ENCODE results near the gene FAM171A1.

DNA sequence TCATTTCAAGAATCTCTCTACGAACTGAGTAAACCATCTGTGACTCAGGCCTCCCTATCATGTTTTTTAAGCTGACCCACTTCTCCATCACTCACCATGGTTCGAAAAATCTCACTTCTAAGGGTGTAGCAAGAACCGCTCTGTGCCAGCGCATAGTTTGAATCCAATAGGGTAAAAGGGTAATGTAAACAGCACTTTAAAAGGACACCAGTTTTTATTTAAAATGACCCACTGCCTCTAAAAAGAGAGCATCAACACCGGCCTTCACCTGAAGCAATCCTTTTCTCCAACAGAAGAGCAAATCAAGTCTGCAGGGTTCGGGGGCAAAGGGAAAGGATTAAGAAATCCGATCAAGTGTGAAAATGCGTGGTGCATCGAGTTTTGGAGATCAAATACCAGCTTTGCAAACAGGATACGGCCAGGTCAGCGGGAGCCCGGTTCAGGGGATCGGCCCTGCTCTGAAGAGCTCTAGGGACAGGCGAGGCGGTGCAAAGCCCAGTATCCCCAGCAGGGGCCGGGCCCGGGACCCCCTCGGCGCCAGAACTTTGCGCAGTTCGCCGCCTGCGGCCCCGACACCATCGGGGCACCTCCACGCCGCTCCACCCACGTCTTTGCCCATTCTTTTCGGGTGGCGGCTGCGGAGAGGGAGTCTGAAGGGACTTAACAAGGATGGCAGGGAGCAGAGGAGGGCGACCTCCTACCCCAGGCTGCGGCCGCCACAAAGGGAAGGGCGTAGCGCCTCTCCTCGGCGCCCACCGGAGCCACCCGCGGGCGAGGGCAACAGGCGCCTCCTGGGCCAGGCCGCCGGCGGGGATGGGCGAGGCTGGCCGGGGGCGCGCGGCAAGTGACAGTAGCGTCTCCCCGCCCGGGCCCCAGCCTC lies 203.4 kb downstream of the FAM171A1 start:
- TF ChIP-seq, protein P1, sequence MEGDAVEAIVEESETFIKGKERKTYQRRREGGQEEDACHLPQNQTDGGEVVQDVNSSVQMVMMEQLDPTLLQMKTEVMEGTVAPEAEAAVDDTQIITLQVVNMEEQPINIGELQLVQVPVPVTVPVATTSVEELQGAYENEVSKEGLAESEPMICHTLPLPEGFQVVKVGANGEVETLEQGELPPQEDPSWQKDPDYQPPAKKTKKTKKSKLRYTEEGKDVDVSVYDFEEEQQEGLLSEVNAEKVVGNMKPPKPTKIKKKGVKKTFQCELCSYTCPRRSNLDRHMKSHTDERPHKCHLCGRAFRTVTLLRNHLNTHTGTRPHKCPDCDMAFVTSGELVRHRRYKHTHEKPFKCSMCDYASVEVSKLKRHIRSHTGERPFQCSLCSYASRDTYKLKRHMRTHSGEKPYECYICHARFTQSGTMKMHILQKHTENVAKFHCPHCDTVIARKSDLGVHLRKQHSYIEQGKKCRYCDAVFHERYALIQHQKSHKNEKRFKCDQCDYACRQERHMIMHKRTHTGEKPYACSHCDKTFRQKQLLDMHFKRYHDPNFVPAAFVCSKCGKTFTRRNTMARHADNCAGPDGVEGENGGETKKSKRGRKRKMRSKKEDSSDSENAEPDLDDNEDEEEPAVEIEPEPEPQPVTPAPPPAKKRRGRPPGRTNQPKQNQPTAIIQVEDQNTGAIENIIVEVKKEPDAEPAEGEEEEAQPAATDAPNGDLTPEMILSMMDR (IDR thresholded peaks at IDR 0.05): peak in 2 of 3 donors; percentile 46 to 47
- TF ChIP-seq POLR2AphosphoS5 (IDR thresholded peaks at IDR 0.05): peak in 1 of 3 donors; percentile 10
